IPS-15b (cell line): ENCODE data around the gene SIL1.
"Not testable (repeated sequence)": the region's sequence is repeated elsewhere in the genome, so short reads cannot be mapped to it uniquely, and the experiment has no call there.

Experiments used
- H3K27me3 ChIP-seq: one replicate; pipeline ENCODE4 v1.6.1; 2013; ENCODE audit warnings: low read length; ENCODE audit not compliant: control insufficient read depth, insufficient read depth
- H3K36me3 ChIP-seq: one replicate; pipeline ENCODE4 v1.6.1; 2013; ENCODE audit warnings: low read length; ENCODE audit not compliant: control insufficient read depth, insufficient read depth
- H3K4me1 ChIP-seq: one replicate; pipeline ENCODE4 v1.6.1; 2013; ENCODE audit warnings: mild to moderate bottlenecking, low read length; ENCODE audit not compliant: control insufficient read depth, insufficient read depth
- H3K4me3 ChIP-seq: one replicate; pipeline ENCODE4 v1.5.1; 2013; ENCODE audit warnings: low read depth, low read length
- H3K9ac ChIP-seq: one replicate; pipeline ENCODE4 v1.6.1; 2013; ENCODE audit warnings: low read depth, mild to moderate bottlenecking, low read length
- H3K9me3 ChIP-seq: one replicate; pipeline ENCODE4 v1.6.1; 2013; ENCODE audit warnings: mild to moderate bottlenecking, low read length; ENCODE audit not compliant: control insufficient read depth, insufficient read depth

Gene SIL1

GRCh38 chr5:139167952-139168720, 30.0 kb downstream of the SIL1 start:
- H3K9ac ChIP-seq, result no peak overlapping the region
- H3K9me3 ChIP-seq, result no peaks in the 10 kb centered on the region
- no peaks in the 10 kb centered on the region for H3K36me3 ChIP-seq
- H3K4me3 ChIP-seq, result no peak overlapping the region
- H3K27me3 ChIP-seq, result no peaks in the 10 kb centered on the region
- H3K4me1 ChIP-seq, result peaks cover 5% of the 10 kb centered on the region

GRCh38 chr5:139167533-139167932, 30.6 kb downstream of the SIL1 start:
- H3K9ac ChIP-seq, result no peak overlapping the region
- H3K36me3 ChIP-seq, result no peaks in the 10 kb centered on the region
- H3K27me3 ChIP-seq, result no peaks in the 10 kb centered on the region
- no peaks in the 10 kb centered on the region for H3K9me3 ChIP-seq
- no peak overlapping the region for H3K4me3 ChIP-seq
- H3K4me1 ChIP-seq, result peaks cover 5% of the 10 kb centered on the region

GRCh38 chr5:139167063-139167462, 31.1 kb downstream of the SIL1 start:
- Histone ChIP-seq H3K4me1 (peaks cover 5% of the 10 kb centered on the region), H3K9ac (no peak overlapping the region), H3K4me3 (no peak overlapping the region), H3K27me3 (no peaks in the 10 kb centered on the region), H3K9me3 (no peaks in the 10 kb centered on the region), H3K36me3 (no peaks in the 10 kb centered on the region)

- H3K4me1 ChIP-seq, H3K9me3 ChIP-seq, H3K36me3 ChIP-seq, H3K4me3 ChIP-seq, H3K27me3 ChIP-seq, H3K9ac ChIP-seq: not testable (repeated sequence)
These were observed 33.3 kb downstream of the SIL1 start for GRCh38 chr5:139164897-139165296.

- Histone ChIP-seq H3K27me3 (no peaks in the 10 kb centered on the region), H3K4me1 (peaks cover 5% of the 10 kb centered on the region), H3K9me3 (no peaks in the 10 kb centered on the region)
These were observed 34.1 kb downstream of the SIL1 start for GRCh38 chr5:139164020-139164419.

GRCh38 chr5:139162448-139162847, 35.7 kb downstream of the SIL1 start:
- Histone ChIP-seq H3K4me3 (no peak overlapping the region), H3K4me1 (no peaks in the 10 kb centered on the region)

More at GRCh38 chr5:139164020-139164419, 34.1 kb downstream of the SIL1 start:
- Histone ChIP-seq H3K36me3 (no peaks in the 10 kb centered on the region), H3K4me3 (no peak overlapping the region), H3K9ac (no peak overlapping the region)

GRCh38 chr5:139158791-139159190, 39.4 kb downstream of the SIL1 start:
- Histone ChIP-seq H3K36me3 (no peaks in the 10 kb centered on the region), H3K4me1 (no peaks in the 10 kb centered on the region), H3K4me3 (no peak overlapping the region), H3K9ac (no peak overlapping the region), H3K27me3 (no peaks in the 10 kb centered on the region), H3K9me3 (no peaks in the 10 kb centered on the region)

More at GRCh38 chr5:139162448-139162847, 35.7 kb downstream of the SIL1 start:
- Histone ChIP-seq H3K36me3 (no peaks in the 10 kb centered on the region), H3K27me3 (no peaks in the 10 kb centered on the region), H3K9ac (no peak overlapping the region), H3K9me3 (no peaks in the 10 kb centered on the region)

GRCh38 chr5:139157556-139157955, 40.6 kb downstream of the SIL1 start:
- no peaks in the 10 kb centered on the region for H3K36me3 ChIP-seq
- no peak overlapping the region for H3K4me3 ChIP-seq
- H3K9me3 ChIP-seq, result no peaks in the 10 kb centered on the region
- H3K4me1 ChIP-seq, result no peaks in the 10 kb centered on the region
- no peaks in the 10 kb centered on the region for H3K27me3 ChIP-seq
- no peak overlapping the region for H3K9ac ChIP-seq

- Histone ChIP-seq H3K9ac (no peak overlapping the region), H3K36me3 (no peaks in the 10 kb centered on the region), H3K9me3 (no peaks in the 10 kb centered on the region), H3K4me3 (no peak overlapping the region), H3K4me1 (no peaks in the 10 kb centered on the region), H3K27me3 (no peaks in the 10 kb centered on the region)
These were observed 41.4 kb downstream of the SIL1 start for GRCh38 chr5:139156814-139157213.

GRCh38 chr5:139155333-139155732, 42.8 kb downstream of the SIL1 start:
- Histone ChIP-seq H3K9ac (no peak overlapping the region), H3K4me1 (no peaks in the 10 kb centered on the region), H3K36me3 (no peaks in the 10 kb centered on the region), H3K4me3 (no peak overlapping the region), H3K27me3 (no peaks in the 10 kb centered on the region), H3K9me3 (no peaks in the 10 kb centered on the region)

- H3K9me3 ChIP-seq, result no peaks in the 10 kb centered on the region
- H3K36me3 ChIP-seq, result no peaks in the 10 kb centered on the region
- no peak overlapping the region for H3K4me3 ChIP-seq
- peaks cover 4% of the 10 kb centered on the region for H3K4me1 ChIP-seq
- H3K9ac ChIP-seq, result no peak overlapping the region
- H3K27me3 ChIP-seq, result no peaks in the 10 kb centered on the region
These were observed 46.3 kb downstream of the SIL1 start for GRCh38 chr5:139151902-139152301.

GRCh38 chr5:139150367-139150999, 47.7 kb downstream of the SIL1 start:
- Histone ChIP-seq H3K4me1 (peaks cover 4% of the 10 kb centered on the region), H3K9me3 (no peaks in the 10 kb centered on the region), H3K27me3 (no peaks in the 10 kb centered on the region), H3K36me3 (no peaks in the 10 kb centered on the region), H3K9ac (no peak overlapping the region), H3K4me3 (no peak overlapping the region)
